HepG2 (cell line): ENCODE measurements around the gene KRTAP10-2. TPM values are rescaled to one million over a fixed set of nuclear protein-coding genes. Genes with fewer than 3 reads are reported as not detected.
A peak's percentile ranks its signal among the peaks of the same experiment; 100 is the strongest.

Experiments
- ATAC-seq: fragments of 200-7000 bp; cut with Tn5 transposase; 3 replicates; pipeline ENCODE4 v1.9.1; 2020; ENCODE audit warnings: mild to moderate bottlenecking, moderate library complexity
- BruUV-seq: library from RNA; stranded (reverse); fragments of 400-500 nt; replicated peaks from 2 replicates; lab custom pipeline; 2021; lab: Mats Ljungman, UMichigan
- CTCF ChIA-PET: fragments of 300-600 bp; formaldehyde crosslinking; extraction: SDS; loops from one replicate; lab custom pipeline; 2021; ENCODE audit warnings: low total read pairs, inconsistent platforms, low intra/inter-chr PET ratio; lab: Yijun Ruan, JAX
- POLR2A ChIA-PET: fragments of 350-600 bp; sonication (Branson Sonifier 250); formaldehyde crosslinking; loops from one replicate; lab custom pipeline; 2020; ENCODE audit warnings: antibody characterized with exemption, inconsistent platforms; lab: Yijun Ruan, JAX
- DNase-seq: peaks from one replicate; pipeline ENCODE4 v3.0.0-alpha.2; 2015; ENCODE audit warnings: low spot score
- FAIRE-seq: peaks from 3 replicates; lab custom pipeline; 2011; peaks lifted over from hg19 to GRCh38; lab: Jason Lieb, UNC
- H2AFZ ChIP-seq: one replicate; pipeline ENCODE4 v1.6.1; 2011; ENCODE audit warnings: low read length, inconsistent platforms
- H3K27ac ChIP-seq: fragments of 300-600 bp; 3 replicates; pipeline ENCODE4 v1.8.0; 2011; ENCODE audit warnings: mixed run types, mild to moderate bottlenecking, mixed read lengths, low read length, inconsistent platforms; ENCODE audit not compliant: insufficient read depth; ENCODE audit errors: extremely low read length
- H3K27me3 ChIP-seq, 2 experiments: fragments of 200-600 bp in 1 of 2; 2 replicates in 1 of 2; 3 replicates in 1 of 2; pipeline versions ENCODE4 v1.6.0 to v1.8.0; 2011; ENCODE audit warnings: low read length in 2 of 2, mild to moderate bottlenecking in 2 of 2, moderate library complexity in 2 of 2, inconsistent platforms in 1 of 2; ENCODE audit not compliant: insufficient read depth in 2 of 2, control insufficient read depth in 1 of 2
- H3K36me3 ChIP-seq, 2 experiments: fragments of 200-600 bp in 1 of 2; replicated peaks in 1 of 2; 2 replicates in 1 of 2; 3 replicates in 1 of 2; pipeline versions ENCODE4 v1.5.1 to v1.8.0; 2011; ENCODE audit warnings: low read length in 2 of 2, inconsistent platforms in 1 of 2; ENCODE audit not compliant: insufficient read depth in 2 of 2, control insufficient read depth in 1 of 2
- H3K4me1 ChIP-seq: 2 replicates; pipeline ENCODE4 v1.5.1; 2012; ENCODE audit warnings: low read length, inconsistent platforms; ENCODE audit not compliant: insufficient read depth
- H3K4me2 ChIP-seq: 2 replicates; pipeline ENCODE4 v1.6.0; 2011; ENCODE audit warnings: low read depth, low read length, inconsistent platforms
- H3K4me3 ChIP-seq, 3 experiments: fragments of 200-600 bp in 1 of 3; sonication (generic), shearing (Covaris generic) in 1 of 3; replicated peaks in 1 of 3; 2 replicates each; pipeline ENCODE4 v1.5.1; 2011 to 2016; ENCODE audit warnings: low read length in 3 of 3, inconsistent platforms in 2 of 3, low read depth in 2 of 3, mild to moderate bottlenecking in 2 of 3, control low read depth in 1 of 3, mixed read lengths in 1 of 3; ENCODE audit not compliant: insufficient read depth in 1 of 3
- H3K79me2 ChIP-seq: one replicate; pipeline ENCODE4 v1.6.1; 2011; ENCODE audit warnings: low read length, inconsistent platforms; ENCODE audit not compliant: insufficient read depth
- H3K9ac ChIP-seq: 2 replicates; pipeline ENCODE4 v1.6.0; 2011; ENCODE audit warnings: mild to moderate bottlenecking, low read depth, low read length, inconsistent platforms; ENCODE audit not compliant: insufficient read depth
- H3K9me3 ChIP-seq: 2 replicates; pipeline ENCODE4 v1.5.1; 2012; ENCODE audit warnings: mild to moderate bottlenecking, low read length
- H4K20me1 ChIP-seq: 2 replicates; pipeline ENCODE4 v1.6.0; 2011; ENCODE audit warnings: inconsistent platforms, mild to moderate bottlenecking, low read length, moderate library complexity; ENCODE audit not compliant: insufficient read depth
- DR1 ChIP-seq: sonication (generic); formaldehyde crosslinking; IDR thresholded peaks from 2 replicates; pipeline ENCODE4 v1.8.0; 2021; ENCODE audit warnings: mild to moderate bottlenecking, missing genetic modification reagents, inconsistent platforms
- HNRNPL ChIP-seq: fragments of 200-400 bp; formaldehyde crosslinking; IDR thresholded peaks from 2 replicates; pipeline ENCODE4 v1.6.1; 2017; ENCODE audit warnings: mild to moderate bottlenecking, low read depth, low read length
- HNRNPUL1 ChIP-seq: fragments of 200-400 bp; formaldehyde crosslinking; IDR thresholded peaks from 2 replicates; pipeline ENCODE4 v1.6.1; 2017; ENCODE audit warnings: low read depth, mild to moderate bottlenecking, low read length, moderate library complexity
- KDM1A ChIP-seq: IDR thresholded peaks from 2 replicates; pipeline ENCODE4 v1.6.1; 2016; ENCODE audit warnings: missing compliant biosample characterization
- NRL ChIP-seq: sonication (generic); formaldehyde crosslinking; IDR thresholded peaks from 2 replicates; pipeline ENCODE4 v1.5.0; 2020; ENCODE audit warnings: missing genetic modification reagents, mild to moderate bottlenecking, moderate library complexity, borderline replicate concordance
- SATB2 ChIP-seq: sonication (generic); formaldehyde crosslinking; IDR thresholded peaks from 2 replicates; pipeline ENCODE4 v1.5.0; 2020; ENCODE audit warnings: missing genetic modification reagents
- SP140L ChIP-seq: sonication (generic); formaldehyde crosslinking; IDR thresholded peaks from 2 replicates; pipeline ENCODE4 v1.4.0; 2020; ENCODE audit warnings: missing genetic modification reagents, borderline replicate concordance
- WIZ ChIP-seq: sonication (generic); formaldehyde crosslinking; IDR thresholded peaks from 2 replicates; pipeline ENCODE4 v1.5.1; 2020; ENCODE audit warnings: mild to moderate bottlenecking, missing genetic modification reagents
- ZMYM3 ChIP-seq: sonication (generic); formaldehyde crosslinking; IDR thresholded peaks from 2 replicates; pipeline ENCODE4 v1.5.1; 2020; ENCODE audit warnings: mild to moderate bottlenecking, missing genetic modification reagents
- ZNF101 ChIP-seq: sonication (generic); formaldehyde crosslinking; IDR thresholded peaks from 2 replicates; pipeline ENCODE4 v1.4.0; 2020; ENCODE audit warnings: mild to moderate bottlenecking, low read depth, missing genetic modification reagents, borderline replicate concordance
- ZNF629 ChIP-seq: sonication (generic); formaldehyde crosslinking; conservative IDR thresholded peaks from 2 replicates; pipeline ENCODE4 v1.5.0; 2020; ENCODE audit warnings: missing genetic modification reagents
- WGBS: methylation state at CpG from one replicate; pipeline ENCODE4 v1.1.6; 2017; ENCODE audit warnings: low lambda C conversion rate; 5-methylcytosine and 5-hydroxymethylcytosine counted together
- in situ Hi-C: cut with HindIII; loops from 2 replicates; pipeline ENCODE4 v1.10.0; 2017; ENCODE audit warnings: low pct_unique_long_range_greater_than_20kb; ENCODE audit not compliant: extremely low pct_ligation_motif_present
- intact Hi-C: fragments of 100-400 bp; cut with micrococcal nuclease; formaldehyde crosslinking; loops from one replicate; pipeline ENCODE4 v1.10.0; 2022; ENCODE audit not compliant: unreplicated experiment
- polyA plus RNA-seq, 8 experiments: library from polyadenylated mRNA; depleted of rRNA in 3 of 8; stranded (reverse) in 7 of 8; unstranded in 1 of 8; fragments of >200 nt; fragmentation: Illumina TruSeq in 4 of 8; extraction: Trizol in 4 of 8; gene quantifications; 2 replicates each; pipeline versions ENCODE4 v1.2.1 to v1.2.3, GENCODE V29; 2011 to 2016; ENCODE audit warnings: low read depth in 4 of 8, missing spikeins in 1 of 8, mixed read lengths in 1 of 8; ENCODE audit not compliant: insufficient read depth in 1 of 8
- total RNA-seq, 5 experiments: library from RNA; depleted of rRNA; stranded (reverse); fragments of >200 nt; fragmentation: Illumina TruSeq; extraction: Trizol; gene quantifications; 2 replicates each; pipeline ENCODE4 v1.2.3, GENCODE V29; 2016; ENCODE audit warnings: low read depth in 1 of 5
- TF ChIP-seq, protein P1 (sequence below): sonication (generic); formaldehyde crosslinking; IDR thresholded peaks from 2 replicates; pipeline ENCODE4 v1.4.0; 2020; ENCODE audit warnings: missing genetic modification reagents, mild to moderate bottlenecking, borderline replicate concordance
- TF ChIP-seq, protein P2 (sequence below): sonication (generic); formaldehyde crosslinking; IDR thresholded peaks from 2 replicates; pipeline ENCODE4 v1.5.0; 2020; ENCODE audit warnings: mild to moderate bottlenecking, missing genetic modification reagents

KRTAP10-2 gene
- total and polyA plus RNA-seq, 2 of the 13 experiments (the other 11 are each of a cell fraction or from before 2014, with no cell fraction given): not detected

DNA sequence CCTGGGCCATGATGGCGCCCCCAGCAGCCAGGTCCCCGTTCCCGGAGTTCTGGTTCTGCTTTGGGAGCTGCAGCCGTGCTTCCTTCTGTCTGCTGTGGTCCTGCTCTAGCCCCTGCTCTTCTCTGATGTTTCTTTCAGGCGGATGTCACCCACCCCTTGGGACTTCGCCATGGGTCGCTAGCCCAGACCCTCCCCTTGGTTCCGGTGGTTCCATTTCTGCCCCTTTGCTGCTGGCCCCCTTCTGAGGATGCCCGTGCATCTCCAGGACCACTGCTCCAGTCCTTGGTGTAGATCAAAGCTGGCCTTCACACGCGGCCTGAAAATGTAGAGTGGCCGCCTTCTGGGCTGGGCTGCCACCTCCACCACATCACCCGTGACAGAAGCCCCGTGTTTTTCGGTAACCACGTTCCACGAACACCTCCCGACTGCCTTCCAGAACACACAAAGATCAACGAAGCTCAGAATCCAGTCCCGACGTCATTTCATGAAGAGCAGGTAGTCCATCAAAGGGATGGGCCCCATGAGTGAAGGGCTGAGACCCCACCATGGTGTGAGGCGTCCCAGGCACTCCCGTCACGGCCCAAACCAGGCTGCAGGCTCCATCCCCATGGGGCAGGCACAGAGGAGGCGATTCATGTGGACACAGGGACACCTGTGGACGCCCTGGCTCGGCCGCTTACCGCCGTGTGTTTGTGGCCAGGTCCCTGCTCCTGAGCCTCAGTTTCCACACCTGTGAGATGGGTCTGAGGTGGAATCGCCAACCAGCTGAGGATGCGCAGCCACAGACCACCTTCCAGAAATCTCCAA lies 35.7 kb downstream of the KRTAP10-2 start:
- Histone ChIP-seq H3K4me1 (peaks cover 55% of the 10 kb centered on the region), H3K4me3 (no peak overlapping the region), H3K9me3 (no peaks in the 10 kb centered on the region), H2AFZ (no peak overlapping the region), H3K79me2 (no peaks in the 10 kb centered on the region), H3K27me3 (no peaks in the 10 kb centered on the region), H3K27ac (no peak overlapping the region), H3K9ac (no peak overlapping the region), H3K4me2 (peak overlapping the region; percentile 44), H4K20me1 (no peaks in the 10 kb centered on the region), H3K36me3 (peaks cover 7% of the 10 kb centered on the region in 2 experiments; a peak in 4 of 5 replicates)
- no peak; the same call in 2 of the 3 replicates for ATAC-seq
- ChIA-PET CTCF (no interaction called here), POLR2A (interaction anchor here (1.2 to 3.8 kb wide), 4 partner anchors 10 to 398 kb away, joined by 4 to 49 read pairs (median 4); no protein-coding TSS in a partner anchor)
- in situ Hi-C loops: no loop called here
- FAIRE-seq: no peak
- no TSS peak for BruUV-seq
- WGBS: 75% methylated on average over 28 of the region's 32 CpGs
- DNase-seq: no peak
- intact Hi-C loops: loop anchor here (2.0 kb wide), 1 partner anchor 277 kb away; no protein-coding TSS in a partner anchor
- TF ChIP-seq NRL (peak; percentile 41; the same call in 1 of the 2 replicates), HNRNPUL1 (no peak), SATB2 (CRISPR knock-in tag) (no peak), HNRNPL (0 out of 2 replicates have a peak, but pooled peaks have one; percentile 52), SP140L (CRISPR knock-in tag) (no peak), ZMYM3 (CRISPR knock-in tag) (peak; percentile 49), KDM1A (CRISPR knock-in tag) (no peak), ZNF629 (CRISPR knock-in tag) (peak; percentile 77), ZNF101 (CRISPR knock-in tag) (no peak), WIZ (CRISPR knock-in tag) (no peak), DR1 (CRISPR knock-in tag) (no peak)
- TF ChIP-seq, protein P1, sequence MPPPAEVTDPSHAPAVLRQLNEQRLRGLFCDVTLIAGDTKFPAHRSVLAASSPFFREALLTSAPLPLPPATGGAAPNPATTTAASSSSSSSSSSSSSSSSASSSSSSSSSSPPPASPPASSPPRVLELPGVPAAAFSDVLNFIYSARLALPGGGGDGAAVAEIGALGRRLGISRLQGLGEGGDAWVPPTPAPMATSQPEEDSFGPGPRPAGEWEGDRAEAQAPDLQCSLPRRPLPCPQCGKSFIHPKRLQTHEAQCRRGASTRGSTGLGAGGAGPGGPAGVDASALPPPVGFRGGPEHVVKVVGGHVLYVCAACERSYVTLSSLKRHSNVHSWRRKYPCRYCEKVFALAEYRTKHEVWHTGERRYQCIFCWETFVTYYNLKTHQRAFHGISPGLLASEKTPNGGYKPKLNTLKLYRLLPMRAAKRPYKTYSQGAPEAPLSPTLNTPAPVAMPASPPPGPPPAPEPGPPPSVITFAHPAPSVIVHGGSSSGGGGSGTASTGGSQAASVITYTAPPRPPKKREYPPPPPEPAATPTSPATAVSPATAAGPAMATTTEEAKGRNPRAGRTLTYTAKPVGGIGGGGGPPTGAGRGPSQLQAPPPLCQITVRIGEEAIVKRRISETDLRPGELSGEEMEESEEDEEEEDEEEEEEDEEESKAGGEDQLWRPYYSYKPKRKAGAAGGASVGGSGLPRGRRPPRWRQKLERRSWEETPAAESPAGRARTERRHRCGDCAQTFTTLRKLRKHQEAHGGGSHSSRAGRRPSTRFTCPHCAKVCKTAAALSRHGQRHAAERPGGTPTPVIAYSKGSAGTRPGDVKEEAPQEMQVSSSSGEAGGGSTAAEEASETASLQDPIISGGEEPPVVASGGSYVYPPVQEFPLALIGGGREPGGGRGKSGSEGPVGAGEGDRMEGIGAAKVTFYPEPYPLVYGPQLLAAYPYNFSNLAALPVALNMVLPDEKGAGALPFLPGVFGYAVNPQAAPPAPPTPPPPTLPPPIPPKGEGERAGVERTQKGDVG: no peak
- TF ChIP-seq, protein P2, sequence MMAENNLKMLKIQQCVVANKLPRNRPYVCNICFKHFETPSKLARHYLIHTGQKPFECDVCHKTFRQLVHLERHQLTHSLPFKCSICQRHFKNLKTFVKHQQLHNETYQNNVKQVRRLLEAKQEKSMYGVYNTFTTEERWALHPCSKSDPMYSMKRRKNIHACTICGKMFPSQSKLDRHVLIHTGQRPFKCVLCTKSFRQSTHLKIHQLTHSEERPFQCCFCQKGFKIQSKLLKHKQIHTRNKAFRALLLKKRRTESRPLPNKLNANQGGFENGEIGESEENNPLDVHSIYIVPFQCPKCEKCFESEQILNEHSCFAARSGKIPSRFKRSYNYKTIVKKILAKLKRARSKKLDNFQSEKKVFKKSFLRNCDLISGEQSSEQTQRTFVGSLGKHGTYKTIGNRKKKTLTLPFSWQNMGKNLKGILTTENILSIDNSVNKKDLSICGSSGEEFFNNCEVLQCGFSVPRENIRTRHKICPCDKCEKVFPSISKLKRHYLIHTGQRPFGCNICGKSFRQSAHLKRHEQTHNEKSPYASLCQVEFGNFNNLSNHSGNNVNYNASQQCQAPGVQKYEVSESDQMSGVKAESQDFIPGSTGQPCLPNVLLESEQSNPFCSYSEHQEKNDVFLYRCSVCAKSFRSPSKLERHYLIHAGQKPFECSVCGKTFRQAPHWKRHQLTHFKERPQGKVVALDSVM (CRISPR knock-in tag): no peak
